ENCODE measurements around the gene EIF6.

The EIF6 gene

DNA sequence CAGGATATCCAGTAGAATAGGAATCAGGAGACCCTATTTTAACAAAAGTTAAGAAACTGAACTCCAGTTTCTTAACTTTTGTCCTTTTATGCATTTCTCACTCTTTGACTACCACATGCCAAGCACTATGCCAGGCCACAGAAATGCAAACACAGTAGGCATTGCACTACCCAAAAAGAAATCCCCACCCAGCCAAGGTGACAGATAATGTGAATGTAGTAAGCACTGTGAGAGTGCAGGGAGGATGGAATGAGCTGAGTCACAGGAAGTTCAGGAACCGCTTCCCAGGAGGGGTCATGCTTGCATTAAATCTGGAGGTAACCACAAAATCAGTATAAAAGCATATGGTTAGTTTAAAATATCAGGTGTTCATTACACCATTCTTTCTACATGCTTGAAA lies 27.7 kb upstream of the EIF6 start:
- no peak for DNase-seq

- no peak for DNase-seq
Observed at GRCh38 chr20:35311822-35312221, 27.2 kb upstream of the EIF6 start.

DNA sequence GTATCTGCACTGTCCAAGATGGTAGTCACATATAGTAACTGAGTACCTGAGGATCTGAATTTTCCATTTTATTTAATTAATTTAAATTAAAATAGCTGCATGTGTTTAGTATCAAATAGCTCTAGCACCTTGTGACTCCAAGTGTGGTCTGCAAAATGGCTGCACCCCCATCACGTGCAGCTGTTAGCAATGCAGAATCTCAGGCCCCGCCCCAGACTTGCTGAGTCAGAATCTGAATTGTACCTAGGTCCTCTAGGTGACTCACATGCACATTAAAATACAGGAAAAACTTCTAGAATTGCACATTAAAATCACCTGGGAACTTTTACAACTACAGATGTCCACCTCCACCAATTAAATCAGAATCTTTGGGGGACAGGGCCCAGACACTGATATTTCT lies 26.8 kb upstream of the EIF6 start:
- no peak for DNase-seq

- no peak for DNase-seq
Observed at GRCh38 chr20:35307666-35308653, 23.4 kb upstream of the EIF6 start.

GRCh38 chr20:35306931-35307517 lies 22.5 kb upstream of the EIF6 start:
- no peak for DNase-seq

DNA sequence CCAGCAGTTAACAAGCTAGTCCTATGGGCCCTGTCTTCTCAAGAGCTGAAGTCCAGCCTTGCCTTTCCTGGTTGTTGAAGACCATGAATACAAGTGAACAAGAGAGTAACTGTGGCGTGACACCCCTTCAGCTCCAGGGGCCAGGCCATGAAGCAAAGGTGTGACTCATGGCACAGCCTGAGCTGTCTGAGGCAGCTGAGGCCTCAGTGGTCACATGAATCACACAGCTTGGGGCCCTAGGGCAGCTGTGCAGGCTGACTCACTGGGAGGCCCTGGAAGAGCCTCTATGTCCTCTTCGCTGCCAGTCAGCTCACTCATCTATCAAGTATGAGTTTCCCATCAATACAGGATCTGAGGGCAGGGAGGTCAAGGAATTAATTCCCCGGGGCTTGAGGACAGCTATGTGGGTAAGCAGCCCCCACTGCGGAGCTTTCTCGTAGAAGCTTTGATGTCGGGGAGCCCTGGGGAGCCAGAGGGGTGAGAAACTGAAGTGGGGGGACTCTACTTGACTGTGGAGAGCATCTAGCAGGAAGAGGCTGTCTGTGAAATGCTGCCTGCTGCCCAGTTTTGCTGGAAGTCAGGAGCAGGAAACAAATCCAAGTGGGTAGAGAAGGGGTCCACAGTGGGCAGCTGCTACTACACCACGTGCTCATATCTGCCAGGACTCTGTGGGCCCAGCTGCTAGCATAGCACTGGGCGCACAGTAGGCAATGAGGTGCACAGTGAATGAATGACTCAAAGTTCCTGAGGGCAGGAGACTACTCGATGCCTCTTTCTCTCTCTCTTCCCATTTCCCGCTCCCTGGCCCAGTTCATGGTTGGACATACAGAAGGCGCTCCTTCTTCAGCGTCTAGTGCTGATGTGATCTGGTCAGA lies 21.3 kb upstream of the EIF6 start:
- no peak for DNase-seq

- no peak for DNase-seq
Observed at GRCh38 chr20:35304956-35305355, 20.4 kb upstream of the EIF6 start.

DNA sequence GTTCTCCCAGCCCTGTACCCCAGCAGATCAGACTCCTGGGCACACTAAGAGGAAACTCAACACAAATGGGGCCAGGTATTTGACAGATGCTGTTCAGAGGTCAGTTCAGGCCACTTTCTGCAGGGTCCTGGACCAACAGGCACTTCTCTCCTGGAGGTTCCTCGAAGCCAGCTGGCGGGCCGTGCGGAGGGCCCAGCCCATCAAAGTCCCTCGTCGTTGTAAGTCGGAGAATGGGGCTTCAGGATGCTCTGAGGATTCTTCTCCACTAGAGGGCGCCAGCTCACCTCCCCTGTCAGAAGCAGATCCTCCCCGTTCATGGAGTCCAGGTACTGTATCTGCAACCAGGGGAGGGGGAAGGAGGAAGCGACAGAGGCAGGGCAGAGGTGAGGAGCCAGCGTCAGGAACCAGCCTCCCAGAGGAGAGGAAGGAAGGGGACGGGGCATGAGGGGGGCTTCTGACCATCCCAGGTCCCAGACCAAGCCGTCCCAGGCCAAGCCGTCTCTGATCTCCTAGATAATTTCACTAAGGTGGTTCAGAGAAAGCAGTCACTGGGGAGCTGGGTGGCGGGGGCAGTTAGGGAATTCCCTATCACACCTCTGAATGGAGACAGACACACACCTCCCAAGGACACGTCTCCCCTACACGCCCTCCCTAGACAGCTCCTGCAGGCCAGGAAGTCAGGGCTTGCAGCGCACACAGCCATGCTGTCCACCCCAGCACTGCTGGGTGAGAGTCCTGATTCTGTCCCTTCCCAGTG lies 19.3 kb upstream of the EIF6 start:
- DNase-seq, result no peak

- no peak for DNase-seq
Observed at GRCh38 chr20:35303382-35303734, 18.8 kb upstream of the EIF6 start.

DNA sequence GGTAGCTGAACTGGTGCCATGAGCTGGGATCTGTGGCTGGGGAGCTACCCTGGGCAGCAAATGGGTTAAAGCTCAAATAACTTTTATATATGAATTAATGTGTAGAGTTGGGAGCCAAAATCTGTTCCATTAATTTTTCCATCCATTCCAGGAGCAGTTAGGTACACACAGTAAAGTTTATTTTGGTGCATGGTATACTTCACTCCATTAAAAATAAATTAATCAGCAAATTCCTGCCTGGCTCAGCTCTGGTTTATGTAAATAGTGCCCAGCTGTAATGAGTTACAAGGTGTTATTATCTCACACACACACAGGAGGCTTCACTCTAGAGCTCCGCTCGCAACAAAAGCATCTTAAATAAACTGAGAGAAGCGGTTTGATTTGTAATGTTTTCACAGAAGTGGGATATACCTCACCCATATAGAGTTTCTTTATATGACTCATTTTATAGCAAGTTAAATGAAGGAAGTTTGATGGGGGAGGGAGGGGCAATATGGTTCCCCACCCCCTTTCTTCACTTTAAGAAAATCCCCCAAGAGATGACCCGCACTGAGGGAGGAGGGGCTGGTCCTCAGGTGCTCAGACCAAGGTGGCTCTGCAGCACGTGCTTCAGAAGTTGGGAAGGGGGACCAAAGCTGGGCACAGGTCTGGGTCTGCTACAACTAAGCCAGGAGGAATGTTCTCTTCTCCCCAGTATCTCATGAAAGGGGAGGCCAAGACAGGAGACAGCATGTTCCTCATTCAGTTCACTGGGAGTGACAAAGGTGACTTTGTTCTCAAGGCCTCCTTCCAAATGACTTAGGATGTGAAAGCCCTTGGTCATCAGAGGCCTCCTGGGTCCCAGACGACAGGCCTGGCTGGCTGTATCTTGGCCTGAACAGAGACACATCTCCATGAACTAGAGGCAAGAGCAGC lies 18.1 kb upstream of the EIF6 start:
- DNase-seq, result no peak

GRCh38 chr20:35301426-35301825 lies 16.9 kb upstream of the EIF6 start:
- no peak for DNase-seq

- DNase-seq, result no peak
Observed at GRCh38 chr20:35300469-35301262, 16.1 kb upstream of the EIF6 start.

DNA sequence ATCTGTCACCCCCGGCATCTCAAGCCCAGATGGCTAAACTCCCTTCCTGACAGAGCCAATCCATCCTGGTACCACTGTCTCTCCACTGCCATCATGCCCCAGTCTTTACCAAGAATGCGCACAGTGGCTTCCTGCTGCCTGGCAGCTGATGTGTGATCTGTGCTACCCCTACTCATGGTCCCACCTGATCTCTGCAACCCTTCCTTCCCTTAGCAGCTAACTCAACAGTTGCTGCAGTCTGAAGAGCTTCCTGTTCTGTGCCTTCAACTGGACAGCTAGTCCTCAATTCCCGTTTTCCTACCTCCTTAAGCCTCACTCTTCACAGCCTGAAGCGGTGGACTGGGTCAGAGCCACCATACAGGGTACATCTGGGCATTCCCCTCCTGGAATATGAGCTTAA lies 15.2 kb upstream of the EIF6 start:
- no peak for DNase-seq

- DNase-seq, result no peak
Observed at GRCh38 chr20:35298264-35298663, 13.7 kb upstream of the EIF6 start.

DNA sequence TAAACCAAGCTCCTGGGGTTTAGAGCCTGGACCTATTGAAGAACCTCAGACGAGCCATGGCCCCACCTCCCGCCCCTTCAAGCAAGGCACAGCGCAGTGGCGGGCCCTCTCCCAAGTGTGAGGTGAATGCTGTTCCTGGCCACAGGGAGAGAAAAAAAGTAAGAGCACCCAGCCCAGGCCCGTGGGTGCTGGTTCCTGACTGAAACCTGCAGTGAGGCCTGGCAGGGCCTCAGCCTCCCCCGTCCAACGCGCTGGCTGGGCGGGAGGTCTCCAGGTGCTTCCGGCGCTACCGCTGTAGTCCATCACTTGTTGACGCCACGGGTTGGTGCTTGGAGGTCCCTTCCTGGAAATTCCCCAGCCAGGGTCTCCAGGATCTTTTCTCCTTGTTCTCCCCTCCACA lies 13.2 kb upstream of the EIF6 start:
- no peak for DNase-seq

DNA sequence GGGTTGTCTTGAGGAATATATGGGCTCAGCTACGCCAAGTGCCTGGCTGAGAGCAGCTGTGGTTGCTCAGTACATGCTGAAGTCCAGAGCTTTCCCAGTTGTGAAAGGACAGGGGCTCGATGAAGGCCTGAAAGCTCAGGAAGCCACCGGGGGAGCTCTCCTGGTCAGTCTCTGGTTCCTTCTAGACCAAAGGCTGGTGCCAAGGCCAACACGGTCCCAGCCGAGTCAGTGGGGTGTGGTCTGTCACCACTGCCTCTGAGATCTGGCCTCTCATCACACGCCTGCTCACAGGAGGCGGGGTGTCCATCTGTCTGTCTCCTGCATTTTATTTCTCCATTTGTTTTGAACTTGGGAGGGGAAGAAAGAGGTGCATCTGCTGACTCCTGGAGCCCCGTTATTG lies 12.6 kb upstream of the EIF6 start:
- no peak for DNase-seq

DNA sequence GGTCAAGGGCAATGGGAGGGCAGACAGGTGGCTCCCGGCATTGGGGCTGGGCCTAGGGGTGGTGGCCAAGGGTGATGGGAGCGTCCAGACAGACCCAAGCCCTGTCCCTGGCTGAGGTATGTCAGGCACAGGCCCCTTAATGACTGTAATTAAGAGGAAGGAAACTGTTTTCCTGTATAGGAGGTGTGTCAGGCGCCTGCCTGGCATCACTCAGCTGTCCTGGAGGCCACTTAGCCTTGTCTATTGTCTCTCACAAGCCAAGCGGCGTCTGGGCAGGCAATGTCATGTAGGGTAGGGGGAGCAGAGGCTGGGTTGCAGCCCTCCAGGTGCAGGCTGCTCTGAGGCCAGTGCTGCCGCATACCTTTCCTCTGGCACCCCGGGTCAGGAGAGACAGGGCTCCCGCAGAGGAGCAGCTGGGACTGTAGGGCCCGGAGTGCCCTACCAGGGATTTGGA lies 11.6 kb upstream of the EIF6 start:
- DNase-seq, result no peak

GRCh38 chr20:35295674-35296073 lies 11.1 kb upstream of the EIF6 start:
- DNase-seq, result no peak

GRCh38 chr20:35295058-35295457 lies 10.5 kb upstream of the EIF6 start:
- DNase-seq, result no peak

DNA sequence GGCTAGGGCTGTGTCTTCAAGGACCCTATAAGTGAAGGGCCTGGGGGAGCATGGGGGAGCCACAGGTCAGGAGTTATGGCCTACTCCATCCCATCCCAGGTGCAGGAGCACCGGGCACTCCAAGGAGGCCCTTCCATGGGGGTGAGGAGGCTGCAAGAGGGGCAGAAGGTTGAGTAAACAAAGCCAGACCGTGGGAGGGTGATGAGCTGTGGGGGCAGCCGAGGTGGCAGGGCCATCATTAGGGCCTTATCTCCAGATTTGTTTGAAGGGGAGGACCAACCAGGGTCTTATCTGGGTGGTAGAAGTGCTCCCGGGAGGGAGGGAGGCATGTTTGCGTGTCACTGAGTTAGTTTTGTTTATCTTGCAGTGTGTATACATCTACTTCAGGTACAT lies 9.7 kb upstream of the EIF6 start:
- no peak for DNase-seq

Data from 8988T (cell line).